BLaER1 treated with 17β-estradiol and CSF1 and Interleukin-3, amounts not matched to agents 10 nM and 100 nM (cell line): ENCODE measurements around the gene NR3C1.
A peak's percentile ranks its signal among the peaks of the same experiment; 100 is the strongest.

Experiments used
- H3K27ac ChIP-seq, 11 experiments: shearing (Covaris generic); formaldehyde crosslinking; 2 replicates each; pipeline ENCODE4 v1.8.1; 2022
- H3K27me3 ChIP-seq, 11 experiments: shearing (Covaris generic); formaldehyde crosslinking; 2 replicates each; pipeline ENCODE4 v1.8.1; 2022
- H3K36me3 ChIP-seq, 11 experiments: shearing (Covaris generic); formaldehyde crosslinking; 2 replicates each; pipeline ENCODE4 v1.8.1; 2022
- H3K4me1 ChIP-seq, 10 experiments: shearing (Covaris generic); formaldehyde crosslinking; 2 replicates each; pipeline ENCODE4 v1.8.1; 2022
- H3K4me2 ChIP-seq, 11 experiments: shearing (Covaris generic); formaldehyde crosslinking; 2 replicates each; pipeline ENCODE4 v1.8.1; 2022
- H3K4me3 ChIP-seq, 10 experiments: shearing (Covaris generic); formaldehyde crosslinking; 2 replicates each; pipeline ENCODE4 v1.8.1; 2022
- H3K9ac ChIP-seq, 11 experiments: shearing (Covaris generic); formaldehyde crosslinking; 2 replicates each; pipeline ENCODE4 v1.8.1; 2022
- H3K9me3 ChIP-seq, 11 experiments: shearing (Covaris generic); formaldehyde crosslinking; replicated peaks in 1 of 11; 2 replicates each; pipeline ENCODE4 v1.8.1; 2022
- H4K20me1 ChIP-seq, 11 experiments: shearing (Covaris generic); formaldehyde crosslinking; 2 replicates each; pipeline ENCODE4 v1.8.1; 2022
- Cebpa-rat ChIP-seq, 11 experiments: shearing (Covaris generic); IDR thresholded peaks; 2 replicates each; pipeline ENCODE4 v1.8.1; 2022

The NR3C1 gene

DNA sequence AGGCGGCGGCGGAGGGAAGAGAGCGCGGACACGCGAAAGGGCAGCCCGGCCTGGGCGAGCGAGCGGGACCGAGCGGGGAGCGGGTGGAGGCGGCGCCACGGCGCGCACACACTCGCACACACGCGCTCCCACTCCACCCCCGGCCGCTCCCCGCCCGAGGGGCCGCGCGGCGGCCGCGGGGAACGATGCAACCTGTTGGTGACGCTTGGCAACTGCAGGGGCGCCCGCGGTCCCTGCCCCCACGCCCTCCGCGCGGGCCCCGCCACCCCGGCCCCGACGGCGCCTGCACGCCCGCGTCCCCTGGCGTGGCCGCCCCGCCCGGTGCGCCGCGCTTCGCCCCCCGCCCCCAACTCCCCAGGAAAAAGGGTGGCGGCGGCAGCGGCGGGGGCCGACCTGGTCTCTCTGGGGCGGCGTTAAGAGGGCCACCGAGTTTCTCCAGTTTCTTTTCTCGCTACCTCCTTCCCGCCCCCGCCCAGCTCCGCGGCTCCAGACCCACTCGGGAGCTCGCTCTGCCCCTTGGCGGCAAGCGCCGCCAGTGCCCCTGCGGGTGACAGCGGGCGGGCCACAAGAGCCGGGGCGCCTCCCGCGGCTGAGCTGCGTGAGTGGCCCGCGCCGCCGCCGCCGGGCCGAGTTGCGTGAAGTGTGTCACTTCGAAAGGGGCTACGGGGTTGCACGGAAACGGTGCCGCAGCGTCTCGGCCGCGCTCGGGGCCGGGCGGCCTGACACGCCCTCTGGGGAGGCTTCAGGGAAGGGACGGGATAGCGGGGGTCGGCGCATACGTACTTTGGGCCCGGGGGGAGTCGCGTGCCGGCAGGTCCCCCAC is at the start of gene NR3C1:
NR3C1 (minus strand) TSS at position 94 of the 823 bp plus-strand sequence. CDS start 2,847 bp downstream, outside the sequence.
- H3K27ac ChIP-seq = peak within 1 kb of the TSS; percentile 96 to 100 (median 99)
- no peaks in the 10 kb centered on the region for H3K9me3 ChIP-seq
- H3K9ac ChIP-seq = peak within 1 kb of the TSS; percentile 95 to 99 (median 98)
- peak within 1 kb of the TSS; percentile 86 to 99 (median 96) for H3K4me3 ChIP-seq
- peaks cover 11 to 27% (median 16%) of the 10 kb centered on the region in 10 experiments; a peak in 16 of 20 replicates for H3K4me1 ChIP-seq
- peaks cover 36 to 44% (median 41%) of the 10 kb centered on the region in 11 experiments for H4K20me1 ChIP-seq
- H3K27me3 ChIP-seq = peaks cover 0 to 26% (median 4%) of the 10 kb centered on the region in 11 experiments; a peak in 8 of 22 replicates
- H3K4me2 ChIP-seq = peak within 1 kb of the TSS; percentile 88 to 97 (median 95)
- H3K36me3 ChIP-seq = peaks cover 17 to 25% (median 21%) of the 10 kb centered on the region in 11 experiments
- TF ChIP-seq Cebpa-rat (IDR thresholded peaks at IDR 0.05) = no peak

DNA sequence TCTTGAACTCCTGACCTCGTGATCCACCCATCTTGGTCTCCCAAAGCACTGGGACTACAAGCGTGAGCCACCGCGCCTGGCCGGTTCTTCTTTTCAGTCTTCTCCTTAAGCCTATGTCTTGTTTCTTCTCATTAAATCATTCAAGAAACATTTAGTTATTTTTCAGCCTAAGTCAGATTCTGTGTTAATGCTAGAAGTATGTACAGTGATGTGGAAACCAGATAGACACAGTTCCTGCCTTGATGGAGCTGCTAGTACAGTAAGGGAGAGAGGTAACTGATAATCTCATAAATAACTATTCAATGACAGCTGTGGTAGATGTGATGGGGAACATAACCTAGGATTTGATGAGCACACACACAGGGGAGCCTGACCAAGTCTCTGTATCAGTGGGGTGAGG is 46.3 kb upstream of the NR3C1 start:
- no peaks in the 10 kb centered on the region for H4K20me1 ChIP-seq
- H3K27me3 ChIP-seq = no peaks in the 10 kb centered on the region
- no peaks in the 10 kb centered on the region for H3K36me3 ChIP-seq
- H3K4me1 ChIP-seq = peaks cover 0 to 17% (median 5%) of the 10 kb centered on the region in 10 experiments; a peak in 8 of 20 replicates
- TF ChIP-seq Cebpa-rat (IDR thresholded peaks at IDR 0.05) = no peak
- no peak overlapping the region for H3K9ac ChIP-seq
- H3K4me3 ChIP-seq = no peak overlapping the region
- H3K9me3 ChIP-seq = peaks cover 0 to 15% (median 3%) of the 10 kb centered on the region in 11 experiments; a peak in 5 of 22 replicates
- no peak overlapping the region for H3K27ac ChIP-seq
- H3K4me2 ChIP-seq = no peak overlapping the region

DNA sequence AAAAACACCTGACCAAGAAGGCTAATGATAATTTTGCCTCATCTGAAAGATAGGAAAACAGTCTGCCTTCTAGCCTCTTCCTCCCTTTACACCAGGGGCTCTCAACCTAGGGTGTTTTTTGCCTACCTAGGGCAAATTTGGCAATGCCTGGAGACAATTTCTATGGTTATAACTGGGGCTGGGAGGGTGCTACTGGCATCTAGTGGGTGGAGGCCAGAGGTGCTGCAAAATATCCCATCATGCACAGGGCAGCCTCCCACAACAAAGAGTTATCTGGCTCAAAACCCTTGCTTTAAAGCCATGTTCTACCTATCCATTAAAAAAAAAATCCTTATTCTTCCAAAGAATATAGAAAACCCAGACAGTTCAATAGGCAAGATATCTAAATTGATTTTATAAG is 45.0 kb upstream of the NR3C1 start:
- Histone ChIP-seq H3K4me1 (peaks cover 0 to 9% (median 3%) of the 10 kb centered on the region in 10 experiments; a peak in 7 of 20 replicates), H3K9me3 (peaks cover 0 to 8% (median 3%) of the 10 kb centered on the region in 11 experiments; a peak in 4 of 22 replicates), H4K20me1 (no peaks in the 10 kb centered on the region), H3K9ac (no peak overlapping the region), H3K27ac (no peak overlapping the region), H3K27me3 (no peaks in the 10 kb centered on the region), H3K4me2 (no peak overlapping the region), H3K36me3 (no peaks in the 10 kb centered on the region), H3K4me3 (no peak overlapping the region)
- TF ChIP-seq Cebpa-rat (IDR thresholded peaks at IDR 0.05) = no peak

DNA sequence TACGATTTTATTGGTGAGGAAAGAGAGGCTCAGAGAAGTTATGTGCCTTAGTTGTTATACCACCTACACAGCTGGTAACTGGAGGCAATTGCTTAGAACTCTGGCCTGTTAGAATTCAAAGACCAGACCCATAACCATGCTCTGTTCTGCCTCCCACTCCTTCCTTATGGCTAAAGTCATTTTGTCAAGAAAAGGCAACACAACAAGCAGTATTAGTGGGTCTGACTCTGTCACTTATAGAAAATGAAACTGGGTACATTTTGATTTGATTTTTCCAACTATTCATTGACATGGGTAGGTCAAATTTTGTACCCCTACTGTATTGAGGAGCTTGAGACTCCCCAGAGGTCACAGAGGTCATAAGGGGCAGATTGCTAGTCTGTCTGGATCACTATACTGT is 44.5 kb upstream of the NR3C1 start:
- no peaks in the 10 kb centered on the region for H3K36me3 ChIP-seq
- H3K9ac ChIP-seq = no peak overlapping the region
- peaks cover 0 to 6% (median 2%) of the 10 kb centered on the region in 11 experiments; a peak in 3 of 22 replicates for H3K9me3 ChIP-seq
- H3K4me2 ChIP-seq = no peak overlapping the region
- no peaks in the 10 kb centered on the region for H3K27me3 ChIP-seq
- H3K4me1 ChIP-seq = peaks cover 0 to 5% (median 1%) of the 10 kb centered on the region in 10 experiments; a peak in 6 of 20 replicates
- H4K20me1 ChIP-seq = no peaks in the 10 kb centered on the region
- no peak overlapping the region for H3K27ac ChIP-seq
- TF ChIP-seq Cebpa-rat (IDR thresholded peaks at IDR 0.05) = no peak
- H3K4me3 ChIP-seq = no peak overlapping the region

DNA sequence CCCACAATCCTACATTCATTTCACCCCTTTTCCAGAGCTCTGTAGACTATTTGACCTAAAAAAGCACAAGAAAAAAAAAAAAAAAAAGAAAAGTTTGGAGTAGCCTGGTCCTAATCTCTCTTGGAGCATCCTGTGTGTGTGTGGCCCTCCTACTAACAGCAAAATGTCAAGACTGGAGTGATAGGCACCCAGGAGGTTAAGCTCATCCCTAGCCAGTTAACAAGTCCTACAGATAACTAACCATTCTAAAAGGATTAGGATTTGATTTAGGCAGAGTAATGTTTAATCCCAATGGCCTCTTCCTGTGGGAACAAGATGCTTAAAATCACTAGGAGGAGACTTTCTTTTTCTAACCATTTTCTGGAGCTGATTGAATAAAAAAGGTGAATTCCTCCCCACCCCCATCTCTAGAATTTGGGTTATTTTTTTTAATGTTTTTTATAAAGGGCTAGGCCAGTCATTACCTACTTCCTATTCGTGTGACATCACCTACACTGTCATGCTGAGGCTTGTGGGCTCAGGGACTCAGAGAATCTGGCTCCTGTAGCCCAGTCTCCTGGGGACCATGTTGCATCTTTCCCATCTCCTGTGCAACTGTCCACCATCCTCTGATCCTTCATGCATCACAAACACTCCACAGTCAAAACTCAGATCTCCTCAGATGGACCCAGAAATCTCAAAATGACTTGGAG is 43.2 kb upstream of the NR3C1 start:
- Histone ChIP-seq H3K4me3 (no peak overlapping the region), H3K9me3 (peaks cover 0 to 6% (median 0%) of the 10 kb centered on the region in 11 experiments; a peak in 2 of 22 replicates), H3K36me3 (no peaks in the 10 kb centered on the region), H3K4me1 (peaks cover 0 to 5% (median 1%) of the 10 kb centered on the region in 10 experiments; a peak in 6 of 20 replicates), H3K27me3 (no peaks in the 10 kb centered on the region), H3K27ac (no peak overlapping the region; a peak in 1 of 22 replicates), H3K9ac (no peak overlapping the region), H4K20me1 (no peaks in the 10 kb centered on the region), H3K4me2 (peak overlapping the region in 1 of 11 experiments; percentile 17; a peak in 1 of 22 replicates)
- TF ChIP-seq Cebpa-rat (IDR thresholded peaks at IDR 0.05) = no peak

DNA sequence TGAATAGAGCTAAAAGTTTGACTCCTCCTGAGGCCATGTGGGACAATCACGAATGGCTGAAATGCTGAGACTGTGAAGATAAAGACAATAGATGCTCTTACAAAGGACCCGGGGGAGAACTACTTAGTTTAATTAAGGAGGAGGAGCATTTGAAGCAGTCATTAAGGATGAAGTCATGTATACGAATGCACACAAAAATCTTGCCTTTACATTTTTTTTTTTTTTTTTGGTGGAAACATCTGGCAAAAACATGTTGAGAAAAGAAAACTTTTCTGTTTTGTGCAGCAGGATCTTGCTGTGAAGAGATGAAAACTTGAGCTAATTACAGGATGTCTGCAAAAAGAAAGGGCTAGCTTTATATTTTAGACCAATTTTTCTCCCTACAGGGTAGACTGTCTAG is 42.3 kb upstream of the NR3C1 start:
- Histone ChIP-seq H3K36me3 (no peaks in the 10 kb centered on the region), H3K9me3 (peaks cover 0 to 6% (median 0%) of the 10 kb centered on the region in 11 experiments; a peak in 2 of 22 replicates), H3K9ac (no peak overlapping the region), H3K4me2 (no peak overlapping the region), H3K27me3 (no peaks in the 10 kb centered on the region), H3K4me3 (no peak overlapping the region), H4K20me1 (no peaks in the 10 kb centered on the region), H3K27ac (no peak overlapping the region), H3K4me1 (peaks cover 0 to 5% (median 1%) of the 10 kb centered on the region in 10 experiments; a peak in 6 of 20 replicates)
- TF ChIP-seq Cebpa-rat (IDR thresholded peaks at IDR 0.05) = no peak

DNA sequence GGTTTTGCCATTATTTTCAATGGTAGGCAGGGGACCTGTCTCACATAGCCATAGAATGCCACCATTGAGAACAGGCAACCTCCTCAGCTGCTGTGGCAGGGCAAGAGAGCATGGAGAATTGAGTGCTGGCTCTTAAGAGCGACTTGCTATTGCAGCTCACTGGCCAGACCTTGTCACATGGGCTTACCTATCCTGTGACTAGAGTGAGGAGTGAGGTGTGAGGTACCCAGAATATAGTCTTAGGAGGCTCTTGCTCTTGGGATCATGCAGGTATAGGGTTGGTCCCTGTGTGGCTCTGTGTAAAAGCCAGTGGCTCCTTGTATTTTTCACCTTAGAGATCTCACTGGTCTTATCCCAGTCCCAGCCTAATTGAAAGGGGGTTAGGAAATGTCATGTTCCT is 39.8 kb upstream of the NR3C1 start:
- H3K9me3 ChIP-seq = peaks cover 0 to 5% (median 0%) of the 10 kb centered on the region in 11 experiments; a peak in 3 of 22 replicates
- no peak overlapping the region for H3K27ac ChIP-seq
- peaks cover 0 to 5% (median 1%) of the 10 kb centered on the region in 10 experiments; a peak in 6 of 20 replicates for H3K4me1 ChIP-seq
- no peak overlapping the region for H3K4me3 ChIP-seq
- H4K20me1 ChIP-seq = no peaks in the 10 kb centered on the region
- H3K27me3 ChIP-seq = no peaks in the 10 kb centered on the region
- TF ChIP-seq Cebpa-rat (IDR thresholded peaks at IDR 0.05) = no peak
- H3K36me3 ChIP-seq = no peaks in the 10 kb centered on the region
- H3K9ac ChIP-seq = no peak overlapping the region
- no peak overlapping the region for H3K4me2 ChIP-seq

DNA sequence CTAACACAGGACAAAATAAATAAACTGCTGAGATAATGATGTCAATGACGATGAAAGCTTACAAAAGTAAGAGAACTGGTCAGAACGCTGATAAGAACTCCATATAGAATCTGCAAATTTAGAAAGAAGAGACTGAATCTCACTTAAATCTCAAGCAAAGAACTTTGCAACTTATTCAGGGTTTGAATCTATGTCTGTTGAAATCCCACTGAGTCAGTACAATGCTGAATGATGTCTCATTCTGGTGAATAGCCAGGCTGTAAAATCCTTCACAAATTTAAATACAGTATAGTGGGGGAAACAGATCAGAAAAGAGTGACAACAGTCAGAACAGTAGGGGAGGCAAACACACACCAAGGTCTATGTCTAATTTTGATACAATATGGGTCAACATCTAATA is 38.9 kb upstream of the NR3C1 start:
- H3K9me3 ChIP-seq = peaks cover 0 to 5% (median 0%) of the 10 kb centered on the region in 11 experiments; a peak in 2 of 22 replicates
- TF ChIP-seq Cebpa-rat (IDR thresholded peaks at IDR 0.05) = no peak
- H3K4me2 ChIP-seq = no peak overlapping the region
- no peaks in the 10 kb centered on the region for H3K36me3 ChIP-seq
- peaks cover 0 to 8% (median 4%) of the 10 kb centered on the region in 10 experiments; a peak in 13 of 20 replicates for H3K4me1 ChIP-seq
- no peaks in the 10 kb centered on the region for H3K27me3 ChIP-seq
- H3K27ac ChIP-seq = no peak overlapping the region
- H4K20me1 ChIP-seq = no peaks in the 10 kb centered on the region
- H3K9ac ChIP-seq = no peak overlapping the region
- H3K4me3 ChIP-seq = no peak overlapping the region
